SK-N-MC (cell line): ENCODE data around the gene OLFM4.

Source experiments
- EZH2 ChIP-seq: fragments of 200-600 bp; sonication (generic); IDR thresholded peaks from one replicate; pipeline ENCODE4 v1.6.1; 2017; ENCODE audit warnings: antibody characterized with exemption
- FOXP2 ChIP-seq: optimal IDR thresholded peaks from 2 replicates; pipeline ENCODE3; 2011; ENCODE audit warnings: mild to moderate bottlenecking, moderate library complexity; ENCODE audit not compliant: insufficient read depth; ENCODE audit errors: extremely low read length, control extremely low read depth
- POLR2AphosphoS5 ChIP-seq: IDR thresholded peaks from 2 replicates; pipeline ENCODE4 v1.6.1; 2012; ENCODE audit warnings: mild to moderate bottlenecking, low read depth, low read length, borderline replicate concordance

DNA sequence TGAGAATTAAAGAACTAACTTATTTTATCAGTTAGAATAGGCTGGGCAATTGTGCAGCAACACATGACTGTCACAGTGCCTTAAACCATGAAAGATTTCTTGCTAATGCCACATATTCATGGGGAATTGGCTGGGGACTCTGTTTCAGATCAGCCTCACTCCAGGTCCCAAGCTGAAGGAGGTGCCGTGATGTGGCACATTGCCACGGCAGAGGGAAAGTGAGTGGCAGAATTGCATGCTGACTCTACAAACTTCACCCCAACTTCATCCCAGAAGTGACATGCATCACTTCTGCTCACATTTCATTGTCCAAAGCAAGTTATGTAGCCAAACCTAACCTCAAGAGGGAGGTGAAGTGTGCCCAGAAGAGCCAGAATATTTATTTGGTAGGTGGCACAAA is 37.8 kb downstream of the OLFM4 start:
- TF ChIP-seq POLR2AphosphoS5 (no peak), EZH2 (no peak), FOXP2 (no peak)
